ENCODE results near the gene SPARC. TPM values are rescaled to one million over a fixed set of nuclear protein-coding genes. Genes with fewer than 3 reads are reported as not detected.
A peak's percentile ranks its signal among the peaks of the same experiment; 100 is the strongest.

Gene SPARC
- polyA plus RNA-seq, 1 of the 3 experiments (the other 2 are of a cell fraction): 1,115 TPM

DNA sequence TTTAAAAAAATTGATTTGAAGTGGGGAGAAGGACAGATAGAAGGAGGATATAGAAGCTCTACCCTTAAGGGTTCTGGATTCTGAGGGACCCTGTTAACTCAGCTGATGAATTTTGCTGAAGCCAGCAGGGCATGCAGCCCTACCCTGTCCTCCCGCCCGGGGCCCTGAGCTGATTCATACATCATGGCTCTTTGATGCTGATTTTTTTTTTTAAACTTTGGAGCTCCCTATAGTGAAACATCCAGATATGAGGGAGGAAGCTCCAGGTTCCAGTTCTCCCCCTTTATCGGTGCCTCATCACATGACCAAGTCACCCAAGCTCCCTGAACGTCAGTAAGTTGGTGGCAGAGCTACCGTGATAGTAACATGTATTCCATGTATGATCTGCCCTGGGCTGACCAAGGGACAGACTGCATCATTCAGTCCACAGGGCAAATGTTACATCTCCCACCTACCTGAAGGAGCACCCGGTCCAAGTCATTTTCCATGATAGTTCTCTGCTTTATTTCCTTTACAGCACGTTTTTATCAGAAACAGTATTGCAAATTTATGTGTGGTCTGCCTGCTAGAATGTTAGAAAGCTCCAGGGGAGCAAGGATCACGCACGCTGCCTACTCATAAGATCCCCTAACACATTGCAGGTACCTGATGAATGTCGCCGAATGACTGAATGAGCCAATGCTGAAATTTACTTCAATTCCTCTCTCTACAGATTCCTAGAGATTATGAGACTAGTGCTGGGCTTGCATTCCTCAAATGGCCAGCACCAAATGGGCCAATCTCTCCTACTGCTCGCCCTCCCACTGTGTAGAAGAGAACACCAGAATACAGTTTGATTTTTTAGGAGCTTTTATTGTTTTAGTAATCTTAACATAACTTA is 25.9 kb downstream of the SPARC start:
- Histone ChIP-seq H3K27me3 (ENCODE audit: insufficient read depth) (no peaks in the 10 kb centered on the region), H3K79me2 (ENCODE audit: insufficient read depth) (no peaks in the 10 kb centered on the region; the same call in 1 of the 2 replicates), H3K9ac (peak overlapping the region; percentile 8; the same call in 1 of the 2 replicates), H3K9me2 (no peaks in the 10 kb centered on the region), H2AFZ (ENCODE audit: low read depth) (no peak overlapping the region), H3K27ac (ENCODE audit: low read depth in 2 of 2, low read length in 1 of 2) (peak overlapping the region in 1 of 2 experiments; percentile 97; a peak in 2 of 4 replicates), H3K4me2 (no peak overlapping the region), H3F3A (replicated peaks; ENCODE audit: insufficient read depth) (peaks cover 68% of the 10 kb centered on the region), H3K4me1 (ENCODE audit: control insufficient read depth in 1 of 2, insufficient read depth in 2 of 2, low read depth in 1 of 2, low read length in 1 of 2) (peaks cover 16 to 28% of the 10 kb centered on the region in 2 experiments; a peak in 2 of 4 replicates), H3K9me3 (no peaks in the 10 kb centered on the region), H3K4me3 (ENCODE audit: low read depth in 2 of 2, low read length in 1 of 2) (no peak overlapping the region), H3K36me3 (replicated peaks in 1 of 2; ENCODE audit: control insufficient read depth in 1 of 2, insufficient read depth in 2 of 2, low read length in 1 of 2) (peaks cover 45 to 47% of the 10 kb centered on the region in 2 experiments), H4K20me1 (ENCODE audit: insufficient read depth) (peaks cover 13% of the 10 kb centered on the region; the same call in 1 of the 2 replicates)
- 80% methylated on average over 12 of the region's 12 CpGs for WGBS (ENCODE audit: low lambda C conversion rate)
- DNase-seq: no peak
- ChIA-PET CTCF (interaction anchor here (0.5 to 18.7 kb wide), 10 partner anchors 9 to 213 kb away, joined by 3 to 247 read pairs (median 5); partner anchors contain the start of genes G3BP1 and SLC36A1), POLR2A (interaction anchor here (1.2 to 1.4 kb wide), 2 partner anchors 79 to 111 kb away, joined by 3 to 7 read pairs; partner anchors contain the start of gene G3BP1)
- TF ChIP-seq, protein P1, sequence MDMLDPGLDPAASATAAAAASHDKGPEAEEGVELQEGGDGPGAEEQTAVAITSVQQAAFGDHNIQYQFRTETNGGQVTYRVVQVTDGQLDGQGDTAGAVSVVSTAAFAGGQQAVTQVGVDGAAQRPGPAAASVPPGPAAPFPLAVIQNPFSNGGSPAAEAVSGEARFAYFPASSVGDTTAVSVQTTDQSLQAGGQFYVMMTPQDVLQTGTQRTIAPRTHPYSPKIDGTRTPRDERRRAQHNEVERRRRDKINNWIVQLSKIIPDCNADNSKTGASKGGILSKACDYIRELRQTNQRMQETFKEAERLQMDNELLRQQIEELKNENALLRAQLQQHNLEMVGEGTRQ (IDR thresholded peaks at IDR 0.05; ENCODE audit: borderline replicate concordance, low read depth, low read length): no peak
- TF ChIP-seq TEAD4 (IDR thresholded peaks at IDR 0.05; ENCODE audit: borderline replicate concordance, insufficient read depth) (no peak), CHD2 (IDR thresholded peaks at IDR 0.05; ENCODE audit: low read length, partially characterized antibody) (no peak), FOXM1 (IDR thresholded peaks at IDR 0.05; ENCODE audit: low read depth) (no peak), SIN3A (IDR thresholded peaks at IDR 0.05; ENCODE audit: borderline replicate concordance, low read depth, low read length) (no peak), JUND (IDR thresholded peaks at IDR 0.05) (no peak; the same call in 1 of the 2 replicates), NRF1 (IDR thresholded peaks at IDR 0.05; ENCODE audit: low read depth, low read length) (no peak), POLR2AphosphoS5 (IDR thresholded peaks at IDR 0.05; ENCODE audit: low read depth, low read length) (peak; percentile 60), RAD21 (IDR thresholded peaks at IDR 0.05; ENCODE audit: low read length) (no peak), RCOR1 (IDR thresholded peaks at IDR 0.05; ENCODE audit: low read length) (no peak), NFIC (IDR thresholded peaks at IDR 0.05; ENCODE audit: borderline replicate concordance) (no peak), ELF1 (IDR thresholded peaks at IDR 0.05) (no peak), MEF2A (IDR thresholded peaks at IDR 0.05; ENCODE audit: borderline replicate concordance, low read depth) (no peak), EP300 (IDR thresholded peaks at IDR 0.05; ENCODE audit: borderline replicate concordance in 1 of 2, low read depth in 1 of 2, low read length in 1 of 2) (no peak), TCF12 (IDR thresholded peaks at IDR 0.05) (no peak)
- TF ChIP-seq, protein P2, sequence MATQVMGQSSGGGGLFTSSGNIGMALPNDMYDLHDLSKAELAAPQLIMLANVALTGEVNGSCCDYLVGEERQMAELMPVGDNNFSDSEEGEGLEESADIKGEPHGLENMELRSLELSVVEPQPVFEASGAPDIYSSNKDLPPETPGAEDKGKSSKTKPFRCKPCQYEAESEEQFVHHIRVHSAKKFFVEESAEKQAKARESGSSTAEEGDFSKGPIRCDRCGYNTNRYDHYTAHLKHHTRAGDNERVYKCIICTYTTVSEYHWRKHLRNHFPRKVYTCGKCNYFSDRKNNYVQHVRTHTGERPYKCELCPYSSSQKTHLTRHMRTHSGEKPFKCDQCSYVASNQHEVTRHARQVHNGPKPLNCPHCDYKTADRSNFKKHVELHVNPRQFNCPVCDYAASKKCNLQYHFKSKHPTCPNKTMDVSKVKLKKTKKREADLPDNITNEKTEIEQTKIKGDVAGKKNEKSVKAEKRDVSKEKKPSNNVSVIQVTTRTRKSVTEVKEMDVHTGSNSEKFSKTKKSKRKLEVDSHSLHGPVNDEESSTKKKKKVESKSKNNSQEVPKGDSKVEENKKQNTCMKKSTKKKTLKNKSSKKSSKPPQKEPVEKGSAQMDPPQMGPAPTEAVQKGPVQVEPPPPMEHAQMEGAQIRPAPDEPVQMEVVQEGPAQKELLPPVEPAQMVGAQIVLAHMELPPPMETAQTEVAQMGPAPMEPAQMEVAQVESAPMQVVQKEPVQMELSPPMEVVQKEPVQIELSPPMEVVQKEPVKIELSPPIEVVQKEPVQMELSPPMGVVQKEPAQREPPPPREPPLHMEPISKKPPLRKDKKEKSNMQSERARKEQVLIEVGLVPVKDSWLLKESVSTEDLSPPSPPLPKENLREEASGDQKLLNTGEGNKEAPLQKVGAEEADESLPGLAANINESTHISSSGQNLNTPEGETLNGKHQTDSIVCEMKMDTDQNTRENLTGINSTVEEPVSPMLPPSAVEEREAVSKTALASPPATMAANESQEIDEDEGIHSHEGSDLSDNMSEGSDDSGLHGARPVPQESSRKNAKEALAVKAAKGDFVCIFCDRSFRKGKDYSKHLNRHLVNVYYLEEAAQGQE (IDR thresholded peaks at IDR 0.05; ENCODE audit: low read depth, low read length): no peak
- TF ChIP-seq, protein P3, sequence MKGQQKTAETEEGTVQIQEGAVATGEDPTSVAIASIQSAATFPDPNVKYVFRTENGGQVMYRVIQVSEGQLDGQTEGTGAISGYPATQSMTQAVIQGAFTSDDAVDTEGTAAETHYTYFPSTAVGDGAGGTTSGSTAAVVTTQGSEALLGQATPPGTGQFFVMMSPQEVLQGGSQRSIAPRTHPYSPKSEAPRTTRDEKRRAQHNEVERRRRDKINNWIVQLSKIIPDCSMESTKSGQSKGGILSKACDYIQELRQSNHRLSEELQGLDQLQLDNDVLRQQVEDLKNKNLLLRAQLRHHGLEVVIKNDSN (IDR thresholded peaks at IDR 0.05; ENCODE audit: borderline replicate concordance, low read depth): peak; percentile 44; the same call in 1 of the 2 replicates
- TF ChIP-seq, protein P4, sequence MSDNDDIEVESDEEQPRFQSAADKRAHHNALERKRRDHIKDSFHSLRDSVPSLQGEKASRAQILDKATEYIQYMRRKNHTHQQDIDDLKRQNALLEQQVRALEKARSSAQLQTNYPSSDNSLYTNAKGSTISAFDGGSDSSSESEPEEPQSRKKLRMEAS (IDR thresholded peaks at IDR 0.05; ENCODE audit: low read depth): no peak
- TF ChIP-seq, protein P5, sequence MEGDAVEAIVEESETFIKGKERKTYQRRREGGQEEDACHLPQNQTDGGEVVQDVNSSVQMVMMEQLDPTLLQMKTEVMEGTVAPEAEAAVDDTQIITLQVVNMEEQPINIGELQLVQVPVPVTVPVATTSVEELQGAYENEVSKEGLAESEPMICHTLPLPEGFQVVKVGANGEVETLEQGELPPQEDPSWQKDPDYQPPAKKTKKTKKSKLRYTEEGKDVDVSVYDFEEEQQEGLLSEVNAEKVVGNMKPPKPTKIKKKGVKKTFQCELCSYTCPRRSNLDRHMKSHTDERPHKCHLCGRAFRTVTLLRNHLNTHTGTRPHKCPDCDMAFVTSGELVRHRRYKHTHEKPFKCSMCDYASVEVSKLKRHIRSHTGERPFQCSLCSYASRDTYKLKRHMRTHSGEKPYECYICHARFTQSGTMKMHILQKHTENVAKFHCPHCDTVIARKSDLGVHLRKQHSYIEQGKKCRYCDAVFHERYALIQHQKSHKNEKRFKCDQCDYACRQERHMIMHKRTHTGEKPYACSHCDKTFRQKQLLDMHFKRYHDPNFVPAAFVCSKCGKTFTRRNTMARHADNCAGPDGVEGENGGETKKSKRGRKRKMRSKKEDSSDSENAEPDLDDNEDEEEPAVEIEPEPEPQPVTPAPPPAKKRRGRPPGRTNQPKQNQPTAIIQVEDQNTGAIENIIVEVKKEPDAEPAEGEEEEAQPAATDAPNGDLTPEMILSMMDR (IDR thresholded peaks at IDR 0.05): no peak
- TF ChIP-seq, protein P6, sequence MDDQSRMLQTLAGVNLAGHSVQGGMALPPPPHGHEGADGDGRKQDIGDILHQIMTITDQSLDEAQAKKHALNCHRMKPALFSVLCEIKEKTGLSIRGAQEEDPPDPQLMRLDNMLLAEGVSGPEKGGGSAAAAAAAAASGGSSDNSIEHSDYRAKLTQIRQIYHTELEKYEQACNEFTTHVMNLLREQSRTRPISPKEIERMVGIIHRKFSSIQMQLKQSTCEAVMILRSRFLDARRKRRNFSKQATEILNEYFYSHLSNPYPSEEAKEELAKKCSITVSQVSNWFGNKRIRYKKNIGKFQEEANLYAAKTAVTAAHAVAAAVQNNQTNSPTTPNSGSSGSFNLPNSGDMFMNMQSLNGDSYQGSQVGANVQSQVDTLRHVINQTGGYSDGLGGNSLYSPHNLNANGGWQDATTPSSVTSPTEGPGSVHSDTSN (IDR thresholded peaks at IDR 0.05): no peak; the same call in 1 of the 2 replicates
- TF ChIP-seq, protein P7, sequence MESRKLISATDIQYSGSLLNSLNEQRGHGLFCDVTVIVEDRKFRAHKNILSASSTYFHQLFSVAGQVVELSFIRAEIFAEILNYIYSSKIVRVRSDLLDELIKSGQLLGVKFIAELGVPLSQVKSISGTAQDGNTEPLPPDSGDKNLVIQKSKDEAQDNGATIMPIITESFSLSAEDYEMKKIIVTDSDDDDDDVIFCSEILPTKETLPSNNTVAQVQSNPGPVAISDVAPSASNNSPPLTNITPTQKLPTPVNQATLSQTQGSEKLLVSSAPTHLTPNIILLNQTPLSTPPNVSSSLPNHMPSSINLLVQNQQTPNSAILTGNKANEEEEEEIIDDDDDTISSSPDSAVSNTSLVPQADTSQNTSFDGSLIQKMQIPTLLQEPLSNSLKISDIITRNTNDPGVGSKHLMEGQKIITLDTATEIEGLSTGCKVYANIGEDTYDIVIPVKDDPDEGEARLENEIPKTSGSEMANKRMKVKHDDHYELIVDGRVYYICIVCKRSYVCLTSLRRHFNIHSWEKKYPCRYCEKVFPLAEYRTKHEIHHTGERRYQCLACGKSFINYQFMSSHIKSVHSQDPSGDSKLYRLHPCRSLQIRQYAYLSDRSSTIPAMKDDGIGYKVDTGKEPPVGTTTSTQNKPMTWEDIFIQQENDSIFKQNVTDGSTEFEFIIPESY (IDR thresholded peaks at IDR 0.05; ENCODE audit: borderline replicate concordance, low read depth): no peak
